22Rv1 (cell line): ENCODE results near the gene QRICH2.

Experiments used
- ZFX ChIP-seq: fragments of 450-650 bp; IDR thresholded peaks from 2 replicates; pipeline ENCODE4 v1.6.1; 2017; ENCODE audit warnings: antibody characterized with exemption, borderline replicate concordance
- TF ChIP-seq, protein P1 (sequence below): fragments of 450-650 bp; IDR thresholded peaks from 2 replicates; pipeline ENCODE4 v1.5.1; 2017; ENCODE audit warnings: mild to moderate bottlenecking

DNA sequence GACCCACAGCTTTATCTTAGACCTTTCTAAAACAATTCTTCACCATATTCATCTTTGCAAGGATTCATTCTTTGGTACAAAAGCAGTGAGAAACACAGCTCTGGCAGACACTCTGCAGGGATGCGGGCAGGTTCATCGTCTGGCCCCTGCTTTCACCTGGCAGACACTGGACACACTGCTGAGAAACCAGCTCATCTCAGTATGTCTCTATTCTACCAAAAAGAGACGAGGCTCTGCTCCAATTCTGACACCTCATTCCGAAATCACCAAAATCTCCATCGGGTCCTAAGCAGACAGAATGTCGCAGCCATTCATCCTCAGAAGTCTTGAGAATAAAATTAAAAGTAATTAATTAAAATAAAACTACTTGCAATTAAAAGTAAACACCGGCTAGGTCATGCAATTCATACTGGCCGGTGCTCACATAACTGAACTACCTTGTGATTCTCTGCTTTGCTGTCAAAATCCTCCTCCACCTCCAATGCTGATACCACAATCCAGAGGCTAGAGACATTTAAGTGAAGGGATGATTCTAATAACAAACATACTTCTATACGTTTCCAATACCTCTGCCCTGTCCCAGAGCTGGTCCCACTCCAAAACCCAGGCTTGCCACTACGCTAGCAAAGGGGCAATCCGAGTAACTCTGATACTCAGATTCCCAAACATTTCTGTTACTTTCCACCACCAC lies 69.1 kb downstream of the QRICH2 start:
- TF ChIP-seq, protein P1, sequence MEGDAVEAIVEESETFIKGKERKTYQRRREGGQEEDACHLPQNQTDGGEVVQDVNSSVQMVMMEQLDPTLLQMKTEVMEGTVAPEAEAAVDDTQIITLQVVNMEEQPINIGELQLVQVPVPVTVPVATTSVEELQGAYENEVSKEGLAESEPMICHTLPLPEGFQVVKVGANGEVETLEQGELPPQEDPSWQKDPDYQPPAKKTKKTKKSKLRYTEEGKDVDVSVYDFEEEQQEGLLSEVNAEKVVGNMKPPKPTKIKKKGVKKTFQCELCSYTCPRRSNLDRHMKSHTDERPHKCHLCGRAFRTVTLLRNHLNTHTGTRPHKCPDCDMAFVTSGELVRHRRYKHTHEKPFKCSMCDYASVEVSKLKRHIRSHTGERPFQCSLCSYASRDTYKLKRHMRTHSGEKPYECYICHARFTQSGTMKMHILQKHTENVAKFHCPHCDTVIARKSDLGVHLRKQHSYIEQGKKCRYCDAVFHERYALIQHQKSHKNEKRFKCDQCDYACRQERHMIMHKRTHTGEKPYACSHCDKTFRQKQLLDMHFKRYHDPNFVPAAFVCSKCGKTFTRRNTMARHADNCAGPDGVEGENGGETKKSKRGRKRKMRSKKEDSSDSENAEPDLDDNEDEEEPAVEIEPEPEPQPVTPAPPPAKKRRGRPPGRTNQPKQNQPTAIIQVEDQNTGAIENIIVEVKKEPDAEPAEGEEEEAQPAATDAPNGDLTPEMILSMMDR = no peak
- no peak for TF ChIP-seq ZFX
